Subcutaneous adipose tissue (tissue), 4 donors: ENCODE results near the gene VKORC1L1. TPM values are rescaled to one million over a fixed set of nuclear protein-coding genes. Genes with fewer than 3 reads are reported as not detected.

ENCODE experiments used
- CTCF ChIP-seq: fragments of 450-650 bp; IDR thresholded peaks from one replicate; pipeline ENCODE4 v1.5.1; 2016; ENCODE audit warnings: low read depth, mild to moderate bottlenecking, control low read depth, antibody characterized with exemption, moderate library complexity
- total RNA-seq, 4 donors: library from RNA; depleted of rRNA; stranded (reverse); fragments of >200 nt; gene quantifications; one replicate each; pipeline ENCODE4 v1.1.0, GENCODE V29; 2016

Gene VKORC1L1
- total RNA-seq, 4 donors from 2014 or later = 73.3 to 117 (median 91.2) TPM

- TF ChIP-seq CTCF = no peak
These were observed 50.4 kb downstream of the VKORC1L1 start for GRCh38 chr7:65923316-65923715.

GRCh38 chr7:65924193-65924592, 51.3 kb downstream of the VKORC1L1 start:
- no peak for TF ChIP-seq CTCF

GRCh38 chr7:65925040-65925439, 52.2 kb downstream of the VKORC1L1 start:
- TF ChIP-seq CTCF = no peak

- no peak for TF ChIP-seq CTCF
These were observed 53.7 kb downstream of the VKORC1L1 start for GRCh38 chr7:65926588-65926987.

GRCh38 chr7:65927489-65928448, 54.9 kb downstream of the VKORC1L1 start:
- no peak for TF ChIP-seq CTCF

- no peak for TF ChIP-seq CTCF
These were observed 58.8 kb downstream of the VKORC1L1 start for GRCh38 chr7:65931685-65932084.

GRCh38 chr7:65937296-65937695, 64.4 kb downstream of the VKORC1L1 start:
- TF ChIP-seq CTCF = no peak
